ENCODE data around the gene TBC1D9B.
A peak's percentile ranks its signal among the peaks of the same experiment; 100 is the strongest.

The TBC1D9B gene

GRCh38 chr5:179885491-179886090 is 22.1 kb downstream of the TBC1D9B start:
- no peak for DNase-seq (ENCODE audit: low spot score)

- no peak for DNase-seq (ENCODE audit: low spot score)
Observed at GRCh38 chr5:179883163-179883562, 24.5 kb downstream of the TBC1D9B start.

DNA sequence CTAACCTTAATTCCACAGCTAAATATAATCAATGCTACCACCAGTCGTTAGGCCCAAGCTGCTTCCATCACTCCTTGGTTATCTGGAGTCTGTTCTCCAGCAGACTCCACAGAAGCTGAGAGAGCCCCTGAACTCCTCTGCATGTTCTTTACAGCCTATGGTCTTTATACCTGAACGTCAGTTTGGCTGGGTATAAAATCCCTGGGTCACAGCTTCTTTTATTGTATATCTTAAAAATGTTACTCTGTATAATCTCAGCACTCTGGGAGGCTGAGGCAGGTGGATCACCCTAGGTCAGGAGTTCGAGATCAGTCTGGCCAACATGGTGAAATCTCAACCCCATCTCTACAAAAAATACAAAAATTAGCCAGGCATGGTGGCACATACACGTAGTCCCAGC is 25.4 kb downstream of the TBC1D9B start:
- DNase-seq (ENCODE audit: low spot score), result no peak

GRCh38 chr5:179880848-179881590 is 26.7 kb downstream of the TBC1D9B start:
- no peak for DNase-seq (ENCODE audit: low spot score)

DNA sequence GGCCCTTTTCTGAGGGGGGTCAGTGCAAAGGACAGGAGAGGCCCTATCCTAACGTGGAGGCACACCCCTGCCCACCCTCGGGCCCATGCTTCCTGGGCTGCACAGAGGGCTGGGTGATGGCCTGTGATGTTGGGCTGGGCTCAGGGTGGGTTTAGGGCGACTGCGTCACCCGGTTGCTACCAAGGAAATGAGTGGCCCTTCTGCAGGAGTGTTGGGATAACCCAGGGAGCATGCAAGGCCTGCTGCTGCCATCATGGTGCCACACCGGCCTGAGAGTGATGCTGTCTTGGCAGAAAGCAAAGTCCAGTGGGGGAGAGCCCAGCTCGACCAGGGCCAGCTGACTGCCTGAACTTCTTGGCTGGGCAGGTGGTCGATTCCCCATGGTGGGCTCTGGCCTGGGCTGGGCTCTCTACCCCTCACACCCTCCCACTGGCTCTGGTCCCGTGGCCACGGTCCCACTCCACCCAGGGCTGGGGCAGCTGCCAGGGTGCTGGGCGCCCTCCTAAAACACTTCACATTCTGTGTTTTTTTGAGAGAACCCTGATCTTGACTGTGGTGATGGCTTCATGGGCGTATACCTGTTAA is 27.5 kb downstream of the TBC1D9B start:
- DNase-seq (ENCODE audit: low spot score), result no peak

- no peak for DNase-seq (ENCODE audit: low spot score)
Observed at GRCh38 chr5:179879690-179880010, 28.0 kb downstream of the TBC1D9B start.

DNA sequence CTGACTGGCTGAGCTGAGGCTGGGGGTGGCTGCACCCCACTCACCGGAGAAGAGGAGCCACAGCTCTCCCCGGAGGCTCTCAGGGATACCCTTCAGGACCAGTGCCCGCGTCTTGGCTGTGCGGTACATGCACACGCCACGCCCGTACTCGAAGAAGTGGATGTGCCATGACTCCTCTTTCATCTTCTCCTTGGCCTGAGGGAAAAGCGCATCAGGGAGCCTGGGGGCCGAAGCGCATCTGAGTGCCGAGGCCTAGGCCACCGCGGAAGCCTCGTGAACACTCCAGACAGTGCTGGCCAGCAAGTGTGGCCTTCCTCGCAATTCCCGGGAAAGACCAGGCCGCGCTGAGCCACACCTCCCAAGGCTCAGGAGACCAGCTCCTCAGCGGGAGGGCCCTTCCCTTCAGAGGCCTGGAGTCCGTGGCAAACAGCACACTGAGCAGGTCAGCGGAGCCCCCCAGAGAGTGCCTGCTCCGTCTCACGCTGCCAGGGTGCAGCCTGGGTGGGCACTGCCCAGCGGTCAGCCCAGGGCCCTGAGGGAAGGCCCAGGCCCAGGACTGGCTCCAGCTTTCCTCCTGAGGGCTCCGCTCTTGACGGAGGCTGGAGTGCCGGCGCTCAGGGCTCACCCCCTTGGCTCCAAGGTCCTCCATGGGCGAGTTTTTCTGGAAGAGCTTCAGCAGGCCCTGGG is 28.6 kb downstream of the TBC1D9B start:
- no peak for DNase-seq (ENCODE audit: low spot score)

- no peak for DNase-seq (ENCODE audit: low spot score)
Observed at GRCh38 chr5:179878222-179879002, 29.3 kb downstream of the TBC1D9B start.

GRCh38 chr5:179876610-179876952 is 31.1 kb downstream of the TBC1D9B start:
- no peak for DNase-seq (ENCODE audit: low spot score)

GRCh38 chr5:179875741-179876609 is 31.7 kb downstream of the TBC1D9B start:
- no peak for DNase-seq (ENCODE audit: low spot score)

DNA sequence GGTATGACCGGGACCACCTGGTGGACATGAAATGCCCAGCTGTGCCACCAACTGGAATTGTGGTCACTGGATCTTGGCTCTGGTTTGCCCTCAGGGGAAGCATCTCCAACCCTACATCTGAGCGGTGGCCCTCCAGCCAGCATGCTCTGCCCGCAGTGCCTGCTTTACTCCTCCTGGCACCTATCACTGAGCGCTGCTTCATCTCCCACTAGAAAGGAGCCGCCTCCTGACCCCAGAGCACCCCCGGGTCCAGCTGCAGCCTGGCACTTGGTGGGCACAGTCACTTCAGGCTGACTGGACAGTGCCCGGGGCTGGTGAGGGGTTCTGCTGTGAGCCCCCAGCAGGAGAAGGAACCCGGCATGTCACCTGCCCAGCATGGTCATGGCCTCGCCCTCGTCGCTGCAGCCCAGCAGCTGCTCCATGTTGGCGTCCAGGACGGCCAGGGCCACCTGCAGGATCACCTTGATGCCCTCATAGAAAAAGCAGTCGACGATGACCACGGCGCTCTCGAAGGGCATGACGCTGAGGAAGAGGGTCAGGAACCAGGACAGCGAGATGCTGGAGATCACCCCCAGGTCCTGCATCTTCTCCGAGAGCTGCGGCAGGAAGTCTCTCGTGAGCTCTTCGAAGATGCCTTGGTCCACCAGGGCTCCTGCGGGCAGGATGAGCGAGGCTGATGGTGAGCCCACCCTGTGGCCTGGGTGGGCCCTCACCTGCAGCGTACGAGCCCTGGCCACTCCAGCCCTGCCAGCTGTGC is 33.0 kb downstream of the TBC1D9B start:
- no peak for DNase-seq (ENCODE audit: low spot score)

DNA sequence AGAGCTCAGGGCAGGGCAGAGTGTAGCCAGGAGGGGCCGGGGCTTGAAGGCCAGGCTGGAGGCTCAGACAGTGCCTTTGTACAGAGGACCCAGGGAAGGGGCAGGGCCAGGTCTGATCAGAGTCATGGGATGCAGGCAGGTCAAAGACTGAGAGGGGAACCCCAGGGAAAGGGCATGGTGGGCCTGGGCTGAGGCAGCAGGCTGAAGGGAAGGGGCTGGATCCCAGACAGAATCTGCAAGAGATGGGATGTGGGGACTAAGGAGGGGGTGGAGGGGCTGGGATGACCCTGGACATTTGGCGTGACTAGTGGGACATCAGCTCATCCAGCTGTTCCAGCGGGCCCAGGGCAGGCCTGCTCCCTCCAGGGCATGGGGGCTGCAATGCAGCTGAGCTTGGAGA is 33.6 kb downstream of the TBC1D9B start:
- DNase-seq (ENCODE audit: low spot score), result no peak

DNA sequence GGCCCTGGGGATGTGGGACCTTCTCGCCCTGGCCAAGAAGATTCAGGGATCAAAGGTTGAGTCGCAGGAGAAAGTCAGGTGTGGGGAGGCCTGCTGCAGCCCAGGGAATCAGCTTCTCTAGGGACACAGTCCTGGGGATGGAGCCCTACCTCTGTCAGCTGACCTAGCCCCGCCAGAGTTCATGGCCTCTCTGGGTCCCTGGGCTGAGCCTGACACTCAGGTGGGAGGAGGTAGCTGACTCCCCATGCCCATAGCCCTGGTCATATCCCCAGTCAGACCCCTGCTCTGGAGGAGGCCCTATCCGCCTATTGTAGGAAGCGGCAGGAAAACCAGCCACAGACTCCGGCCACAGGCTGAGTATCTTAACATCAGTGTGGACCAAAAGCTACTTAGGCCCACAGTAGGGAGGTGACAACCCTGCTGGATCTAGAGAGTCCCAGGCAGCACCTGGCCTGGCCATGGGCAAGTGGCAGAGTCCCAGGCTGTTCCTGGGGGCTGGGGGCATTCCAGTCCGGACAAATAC is 34.0 kb downstream of the TBC1D9B start:
- DNase-seq (ENCODE audit: low spot score), result peak; percentile 55

GRCh38 chr5:179872828-179873575 is 34.7 kb downstream of the TBC1D9B start:
- peak; percentile 57 for DNase-seq (ENCODE audit: low spot score)

- DNase-seq (ENCODE audit: low spot score), result peak; percentile 58
Observed at GRCh38 chr5:179872055-179872827, 35.5 kb downstream of the TBC1D9B start.

DNA sequence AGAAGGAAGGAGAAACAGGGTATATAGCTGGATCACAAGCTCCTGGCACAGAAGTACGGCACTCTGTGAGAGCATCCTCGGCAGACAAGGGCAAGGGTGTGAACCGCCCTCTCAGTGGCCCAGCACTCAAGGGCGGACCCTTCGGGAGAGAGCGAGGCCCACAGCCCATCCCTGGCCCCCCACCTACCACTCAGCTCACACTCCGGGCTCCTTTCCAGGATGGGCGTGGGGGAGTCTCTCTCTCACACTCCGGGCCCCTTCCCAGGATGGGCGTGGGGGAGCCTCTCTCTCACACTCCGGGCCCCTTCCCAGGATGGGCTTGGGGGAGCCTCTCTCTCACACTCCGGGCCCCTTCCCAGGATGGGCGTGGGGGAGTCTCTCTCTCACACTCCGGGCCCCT is 36.2 kb downstream of the TBC1D9B start:
- DNase-seq (ENCODE audit: low spot score), result peak; percentile 72

GRCh38 chr5:179870952-179871351 is 36.7 kb downstream of the TBC1D9B start:
- DNase-seq (ENCODE audit: low spot score), result no peak

- DNase-seq (ENCODE audit: low spot score), result peak; percentile 70
Observed at GRCh38 chr5:179870403-179870903, 37.2 kb downstream of the TBC1D9B start.
